Testis (tissue), 3 donors: ENCODE measurements around the gene DDX54. TPM values are rescaled to one million over a fixed set of nuclear protein-coding genes. Genes with fewer than 3 reads are reported as not detected.

Experiments
- DNase-seq: peaks from one replicate; pipeline ENCODE4 v3.0.0-alpha.2; 2019
- H3K27ac ChIP-seq, 2 donors: fragments of 200-600 bp; sonication (generic); one replicate each; pipeline ENCODE4 v1.5.1; 2019
- H3K27me3 ChIP-seq: fragments of 200-600 bp; sonication (generic); one replicate; pipeline ENCODE4 v1.5.1; 2019
- H3K36me3 ChIP-seq: fragments of 200-600 bp; sonication (generic); one replicate; pipeline ENCODE4 v1.5.1; 2017; ENCODE audit warnings: low read depth; ENCODE audit errors: missing control alignments
- H3K4me1 ChIP-seq: fragments of 200-600 bp; sonication (generic); one replicate; pipeline ENCODE4 v1.5.1; 2019
- H3K4me3 ChIP-seq, 2 donors: fragments of 200-600 bp; sonication (generic); one replicate each; pipeline ENCODE4 v1.5.1; 2017 to 2019
- H3K9me3 ChIP-seq: fragments of 200-600 bp; sonication (generic); one replicate; pipeline ENCODE4 v1.5.1; 2017
- CTCF ChIP-seq, 3 experiments: fragments of 450-650 bp in 2 of 3; fragments of 200-600 bp in 1 of 3; sonication (generic) in 1 of 3; IDR thresholded peaks; one replicate each; pipeline ENCODE4 v1.5.1; 2016 to 2019; ENCODE audit warnings: antibody characterized with exemption in 3 of 3, mild to moderate bottlenecking in 2 of 3, moderate library complexity in 1 of 3
- POLR2A ChIP-seq: fragments of 450-650 bp; IDR thresholded peaks from one replicate; pipeline ENCODE4 v1.6.1; 2017; ENCODE audit warnings: antibody characterized with exemption, mild to moderate bottlenecking, moderate library complexity
- WGBS, 2 donors: methylation state at CpG; one replicate each; pipeline ENCODE4 v1.1.5; 2018; 5-methylcytosine and 5-hydroxymethylcytosine counted together
- intact Hi-C: fragments of 100-400 bp; cut with DNase I; formaldehyde crosslinking; loops from one replicate; pipeline ENCODE4 v1.15.1; 2023; ENCODE audit warnings: low total_unique reads
- polyA plus RNA-seq: library from polyadenylated mRNA; stranded (reverse); fragments of 350-450 nt; fragmentation: Illumina TruSeq; extraction: RNeasy Lipid Tissue Mini Kit (QIAGEN cat#74804); gene quantifications from one replicate; pipeline ENCODE4 v1.2.3, GENCODE V29; 2014; ENCODE audit warnings: low read depth, low replicate concordance; ENCODE audit not compliant: insufficient read depth
- total RNA-seq, 2 donors: library from RNA; depleted of rRNA; stranded (reverse); fragments of >200 nt; gene quantifications; one replicate each; pipeline ENCODE4 v1.2.3, GENCODE V29; 2016

The DDX54 gene
- total and polyA plus RNA-seq, 3 donors from 2014 or later = 40.3 to 63.6 (median 62.4) TPM

GRCh38 chr12:113232089-113232839 lies 47.0 kb upstream of the DDX54 start:
- TF ChIP-seq POLR2A = no peak
- TF ChIP-seq CTCF (IDR thresholded peaks at IDR 0.05) = no peak
- intact Hi-C loops = no loop called here
- no peaks in the 10 kb centered on the region for H3K27me3 ChIP-seq
- H3K9me3 ChIP-seq = no peaks in the 10 kb centered on the region
- no peaks in the 10 kb centered on the region for H3K36me3 ChIP-seq
- H3K27ac ChIP-seq = no peak overlapping the region
- no peak for DNase-seq
- H3K4me3 ChIP-seq = no peak overlapping the region
- 85 to 86% methylated on average over 15 to 18 of the region's 18 CpGs for WGBS, 2 donors
- H3K4me1 ChIP-seq = peaks cover 32% of the 10 kb centered on the region

- DNase-seq = no peak
- WGBS, 2 donors = 73 to 88% methylated on average over 8 of the region's 8 CpGs
- no peaks in the 10 kb centered on the region for H3K36me3 ChIP-seq
Observed at GRCh38 chr12:113231235-113232088, 46.2 kb upstream of the DDX54 start.

GRCh38 chr12:113230315-113231234 lies 45.3 kb upstream of the DDX54 start:
- Histone ChIP-seq H3K4me1 (peaks cover 39% of the 10 kb centered on the region), H3K36me3 (no peaks in the 10 kb centered on the region), H3K9me3 (no peaks in the 10 kb centered on the region), H3K27me3 (no peaks in the 10 kb centered on the region), H3K4me3 (no peak overlapping the region), H3K27ac (no peak overlapping the region)
- intact Hi-C loops = no loop called here
- no peak for DNase-seq
- WGBS, 2 donors = 89 to 93% methylated on average over 15 of the region's 15 CpGs
- TF ChIP-seq CTCF (IDR thresholded peaks at IDR 0.05) = no peak
- no peak for TF ChIP-seq POLR2A

More at GRCh38 chr12:113231235-113232088, 46.2 kb upstream of the DDX54 start:
- intact Hi-C loops = no loop called here
- Histone ChIP-seq H3K27me3 (no peaks in the 10 kb centered on the region), H3K4me3 (no peak overlapping the region), H3K4me1 (peaks cover 39% of the 10 kb centered on the region), H3K27ac (no peak overlapping the region), H3K9me3 (no peaks in the 10 kb centered on the region)
- no peak for TF ChIP-seq CTCF (IDR thresholded peaks at IDR 0.05)
- no peak for TF ChIP-seq POLR2A

- Histone ChIP-seq H3K27me3 (no peaks in the 10 kb centered on the region), H3K4me3 (no peak overlapping the region), H3K27ac (peak overlapping the region in 1 of 2 donors; percentile 80), H3K9me3 (no peaks in the 10 kb centered on the region), H3K36me3 (no peaks in the 10 kb centered on the region), H3K4me1 (peaks cover 44% of the 10 kb centered on the region)
- DNase-seq = no peak
- 58 to 69% methylated on average over 5 of the region's 5 CpGs for WGBS, 2 donors
- intact Hi-C loops = no loop called here
- no peak for TF ChIP-seq POLR2A
- no peak for TF ChIP-seq CTCF (IDR thresholded peaks at IDR 0.05)
Observed at GRCh38 chr12:113228394-113229028, 43.2 kb upstream of the DDX54 start.
